Body of pancreas (tissue), 4 donors: ENCODE data around the gene BCL2.

Experiments
- POLR2A ChIP-seq, 3 donors: fragments of 450-650 bp; IDR thresholded peaks; one replicate each; pipeline ENCODE4 v1.6.1; 2016; ENCODE audit warnings: antibody characterized with exemption in 3 of 3, mild to moderate bottlenecking in 2 of 3
- TF ChIP-seq, protein P1 (sequence below), 7 experiments: fragments of 450-650 bp in 4 of 7; fragments of 200-600 bp in 3 of 7; sonication (generic) in 3 of 7; IDR thresholded peaks; one replicate each; pipeline ENCODE4 v1.5.1; 2016 to 2019; ENCODE audit warnings: antibody characterized with exemption in 7 of 7

DNA sequence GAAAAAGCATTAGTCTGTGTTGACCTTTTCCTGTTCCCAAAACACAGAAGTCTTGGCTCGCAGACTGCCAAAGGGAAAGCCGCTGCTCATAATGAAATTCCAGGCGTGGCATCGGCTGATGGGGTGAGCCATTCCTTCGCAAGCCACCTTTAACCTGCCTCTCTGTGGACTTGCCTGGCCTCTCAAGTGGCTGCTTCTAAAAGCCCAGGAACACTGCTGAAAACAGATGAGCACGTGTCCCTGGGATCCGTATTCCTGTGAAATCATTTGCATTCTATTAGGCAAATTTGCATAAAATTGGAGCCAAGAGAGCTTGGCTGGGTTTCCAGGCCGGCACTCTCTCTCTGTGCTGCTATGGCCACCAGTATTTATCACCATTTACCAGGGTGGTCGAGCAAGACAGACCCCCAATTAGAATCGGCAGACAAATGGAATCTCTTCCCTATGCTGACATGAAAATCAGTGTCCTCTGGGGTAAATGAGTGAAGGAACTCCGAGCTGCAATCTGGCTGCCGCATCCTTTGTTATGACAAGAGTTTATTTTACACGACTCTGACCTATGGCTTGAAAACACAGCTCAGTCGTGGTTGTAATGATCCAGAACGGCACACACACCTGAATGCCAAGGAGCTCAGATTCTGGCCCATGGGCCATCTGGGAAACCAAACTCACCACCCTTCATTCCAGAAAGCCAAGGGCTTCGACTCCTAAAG lies 21.7 kb downstream of the BCL2 start:
- TF ChIP-seq, protein P1, sequence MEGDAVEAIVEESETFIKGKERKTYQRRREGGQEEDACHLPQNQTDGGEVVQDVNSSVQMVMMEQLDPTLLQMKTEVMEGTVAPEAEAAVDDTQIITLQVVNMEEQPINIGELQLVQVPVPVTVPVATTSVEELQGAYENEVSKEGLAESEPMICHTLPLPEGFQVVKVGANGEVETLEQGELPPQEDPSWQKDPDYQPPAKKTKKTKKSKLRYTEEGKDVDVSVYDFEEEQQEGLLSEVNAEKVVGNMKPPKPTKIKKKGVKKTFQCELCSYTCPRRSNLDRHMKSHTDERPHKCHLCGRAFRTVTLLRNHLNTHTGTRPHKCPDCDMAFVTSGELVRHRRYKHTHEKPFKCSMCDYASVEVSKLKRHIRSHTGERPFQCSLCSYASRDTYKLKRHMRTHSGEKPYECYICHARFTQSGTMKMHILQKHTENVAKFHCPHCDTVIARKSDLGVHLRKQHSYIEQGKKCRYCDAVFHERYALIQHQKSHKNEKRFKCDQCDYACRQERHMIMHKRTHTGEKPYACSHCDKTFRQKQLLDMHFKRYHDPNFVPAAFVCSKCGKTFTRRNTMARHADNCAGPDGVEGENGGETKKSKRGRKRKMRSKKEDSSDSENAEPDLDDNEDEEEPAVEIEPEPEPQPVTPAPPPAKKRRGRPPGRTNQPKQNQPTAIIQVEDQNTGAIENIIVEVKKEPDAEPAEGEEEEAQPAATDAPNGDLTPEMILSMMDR (IDR thresholded peaks at IDR 0.05): no peak
- no peak for TF ChIP-seq POLR2A (IDR thresholded peaks at IDR 0.05)
